GM13977 (cell line): ENCODE measurements around the gene UIMC1.

Experiments used
- DNase-seq: peaks from one replicate; pipeline ENCODE4 v3.0.0; 2012; ENCODE audit warnings: low spot score
- CTCF ChIP-seq: IDR thresholded peaks from 2 replicates; pipeline ENCODE4 v1.5.1; 2012; ENCODE audit warnings: mild to moderate bottlenecking, control low read depth; ENCODE audit not compliant: insufficient read depth; ENCODE audit errors: extremely low read depth, missing control alignments
- in situ Hi-C: fragments of 300-500 bp; cut with MboI; formaldehyde crosslinking; loops from one replicate; pipeline ENCODE4 v1.12.0; 2022; ENCODE audit warnings: low sequenced_read_pairs, low pct_unique_long_range_greater_than_20kb, mixed read lengths, inconsistent platforms; ENCODE audit not compliant: unreplicated experiment

The UIMC1 gene

GRCh38 chr5:176861276-176861675 is 145.3 kb downstream of the UIMC1 start:
- in situ Hi-C loops = no loop called here
- DNase-seq = no peak
- TF ChIP-seq CTCF = no peak

GRCh38 chr5:176860381-176860780 is 146.2 kb downstream of the UIMC1 start:
- no peak for DNase-seq
- in situ Hi-C loops = no loop called here
- no peak for TF ChIP-seq CTCF

- TF ChIP-seq CTCF = no peak
- in situ Hi-C loops = no loop called here
- DNase-seq = no peak
Observed at GRCh38 chr5:176859916-176860315, 146.7 kb downstream of the UIMC1 start.

GRCh38 chr5:176857894-176858273 is 148.7 kb downstream of the UIMC1 start:
- DNase-seq = no peak
- in situ Hi-C loops = no loop called here
- no peak for TF ChIP-seq CTCF

GRCh38 chr5:176857216-176857893 is 149.2 kb downstream of the UIMC1 start:
- TF ChIP-seq CTCF = no peak
- no peak for DNase-seq
- in situ Hi-C loops = no loop called here

- in situ Hi-C loops = no loop called here
- no peak for TF ChIP-seq CTCF
- no peak for DNase-seq
Observed at GRCh38 chr5:176856746-176857145, 149.8 kb downstream of the UIMC1 start.
